ENCODE measurements around the gene NEMF. TPM values are rescaled to one million over a fixed set of nuclear protein-coding genes. Genes with fewer than 3 reads are reported as not detected.
"Not testable (repeated sequence)": the region's sequence is repeated elsewhere in the genome, so short reads cannot be mapped to it uniquely, and the experiment has no call there.

NEMF gene
- total and polyA plus RNA-seq, 4 donors: 19.7 to 145 (median 41.0) TPM

DNA sequence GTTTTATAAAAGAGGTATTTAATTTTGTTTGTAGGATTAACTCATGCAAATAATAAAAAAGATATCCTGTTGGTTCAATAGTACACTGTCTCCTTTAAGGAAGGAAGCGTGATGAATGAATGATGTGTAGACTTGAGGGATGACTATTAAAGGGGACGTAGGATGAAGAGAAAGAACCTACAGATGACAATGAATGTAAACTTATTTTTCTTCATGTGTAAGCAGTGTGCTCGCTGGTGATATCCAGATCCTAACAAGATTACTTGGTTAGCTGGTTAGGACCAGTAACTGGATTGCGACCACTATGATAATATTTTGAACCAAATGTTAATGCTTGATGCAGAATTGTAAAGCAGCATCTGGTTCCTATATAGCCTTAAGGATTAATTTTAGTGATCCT is 42.9 kb upstream of the NEMF start:
- Histone ChIP-seq H3K27me3 (ENCODE audit: control insufficient read depth in 3 of 3, insufficient read depth in 3 of 3, low read length in 2 of 3) (no peaks in the 10 kb centered on the region), H3K4me3 (no peak overlapping the region), H3K27ac (ENCODE audit: low read depth in 1 of 2, low read length in 1 of 2) (no peak overlapping the region), H3K36me3 (ENCODE audit: control insufficient read depth in 4 of 4, insufficient read depth in 4 of 4, low read length in 4 of 4) (peaks cover 0 to 17% (median 10%) of the 10 kb centered on the region in 4 donors), H3K9me3 (ENCODE audit: control insufficient read depth in 4 of 4, insufficient read depth in 3 of 4, low read length in 3 of 4) (peaks cover 0 to 2% (median 0%) of the 10 kb centered on the region in 4 donors), H3K4me1 (ENCODE audit: control insufficient read depth in 5 of 5, insufficient read depth in 5 of 5, low read length in 5 of 5) (peaks cover 2 to 52% (median 7%) of the 10 kb centered on the region in 5 donors), H3K9ac (ENCODE audit: insufficient read depth in 1 of 2, low read length in 2 of 2) (peak overlapping the region in 1 of 2 donors; percentile 94)
- 37 to 39% methylated on average over 4 of the region's 4 CpGs for WGBS, 2 donors
- no peak for ATAC-seq (ENCODE audit: insufficient read depth, low FRiP score)
- no peak for DNase-seq
- TF ChIP-seq, protein P1, sequence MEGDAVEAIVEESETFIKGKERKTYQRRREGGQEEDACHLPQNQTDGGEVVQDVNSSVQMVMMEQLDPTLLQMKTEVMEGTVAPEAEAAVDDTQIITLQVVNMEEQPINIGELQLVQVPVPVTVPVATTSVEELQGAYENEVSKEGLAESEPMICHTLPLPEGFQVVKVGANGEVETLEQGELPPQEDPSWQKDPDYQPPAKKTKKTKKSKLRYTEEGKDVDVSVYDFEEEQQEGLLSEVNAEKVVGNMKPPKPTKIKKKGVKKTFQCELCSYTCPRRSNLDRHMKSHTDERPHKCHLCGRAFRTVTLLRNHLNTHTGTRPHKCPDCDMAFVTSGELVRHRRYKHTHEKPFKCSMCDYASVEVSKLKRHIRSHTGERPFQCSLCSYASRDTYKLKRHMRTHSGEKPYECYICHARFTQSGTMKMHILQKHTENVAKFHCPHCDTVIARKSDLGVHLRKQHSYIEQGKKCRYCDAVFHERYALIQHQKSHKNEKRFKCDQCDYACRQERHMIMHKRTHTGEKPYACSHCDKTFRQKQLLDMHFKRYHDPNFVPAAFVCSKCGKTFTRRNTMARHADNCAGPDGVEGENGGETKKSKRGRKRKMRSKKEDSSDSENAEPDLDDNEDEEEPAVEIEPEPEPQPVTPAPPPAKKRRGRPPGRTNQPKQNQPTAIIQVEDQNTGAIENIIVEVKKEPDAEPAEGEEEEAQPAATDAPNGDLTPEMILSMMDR (IDR thresholded peaks at IDR 0.05; ENCODE audit: control extremely low read depth, extremely low read depth): no peak

DNA sequence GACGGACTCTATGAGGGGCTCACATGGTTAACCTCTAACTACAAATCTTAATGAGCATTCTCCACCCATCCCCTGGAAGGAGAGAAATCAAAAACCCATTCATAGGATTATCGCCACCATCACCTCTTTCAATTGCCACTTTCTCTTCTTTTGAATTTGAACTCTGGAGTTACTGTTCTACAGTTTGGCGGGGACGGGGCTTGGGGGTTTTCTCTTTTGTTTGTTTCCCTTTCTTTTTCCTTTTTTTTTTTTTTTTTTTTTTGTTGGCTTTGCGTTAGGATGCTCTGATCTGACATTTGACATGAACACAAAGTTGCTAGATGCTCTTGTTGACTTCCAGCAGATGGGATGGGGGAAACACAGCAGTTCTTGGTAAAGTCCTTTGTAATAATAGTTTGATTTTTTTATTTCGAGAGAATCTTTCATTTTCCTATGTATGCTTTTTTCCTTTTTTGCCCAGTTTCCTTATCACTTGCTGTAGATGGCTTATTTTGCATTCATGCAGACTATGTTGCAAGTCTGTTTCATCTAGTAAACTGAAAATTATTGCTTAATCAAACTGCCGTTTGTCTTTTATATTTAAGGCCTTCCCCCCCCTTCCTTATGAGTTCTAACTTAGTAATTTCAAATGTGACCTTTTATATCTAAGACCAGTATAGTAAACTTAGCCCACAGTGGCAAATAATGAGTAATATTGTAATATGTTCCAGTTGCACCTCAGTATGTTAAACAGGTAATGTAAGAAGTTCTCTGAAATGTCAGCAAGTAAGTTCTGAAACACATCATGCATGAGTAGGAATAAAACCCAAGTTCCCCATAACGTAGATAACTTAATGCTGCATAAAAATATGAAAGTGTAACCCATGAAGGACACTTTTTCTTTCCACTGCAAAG is 41.9 kb upstream of the NEMF start:
- 6 to 9% methylated on average over 8 of the region's 8 CpGs for WGBS, 2 donors
- ATAC-seq (ENCODE audit: insufficient read depth, low FRiP score): not testable (repeated sequence)
- peaks cover 2 to 52% (median 7%) of the 10 kb centered on the region in 5 donors for H3K4me1 ChIP-seq (ENCODE audit: control insufficient read depth in 5 of 5, insufficient read depth in 5 of 5, low read length in 5 of 5)

DNA sequence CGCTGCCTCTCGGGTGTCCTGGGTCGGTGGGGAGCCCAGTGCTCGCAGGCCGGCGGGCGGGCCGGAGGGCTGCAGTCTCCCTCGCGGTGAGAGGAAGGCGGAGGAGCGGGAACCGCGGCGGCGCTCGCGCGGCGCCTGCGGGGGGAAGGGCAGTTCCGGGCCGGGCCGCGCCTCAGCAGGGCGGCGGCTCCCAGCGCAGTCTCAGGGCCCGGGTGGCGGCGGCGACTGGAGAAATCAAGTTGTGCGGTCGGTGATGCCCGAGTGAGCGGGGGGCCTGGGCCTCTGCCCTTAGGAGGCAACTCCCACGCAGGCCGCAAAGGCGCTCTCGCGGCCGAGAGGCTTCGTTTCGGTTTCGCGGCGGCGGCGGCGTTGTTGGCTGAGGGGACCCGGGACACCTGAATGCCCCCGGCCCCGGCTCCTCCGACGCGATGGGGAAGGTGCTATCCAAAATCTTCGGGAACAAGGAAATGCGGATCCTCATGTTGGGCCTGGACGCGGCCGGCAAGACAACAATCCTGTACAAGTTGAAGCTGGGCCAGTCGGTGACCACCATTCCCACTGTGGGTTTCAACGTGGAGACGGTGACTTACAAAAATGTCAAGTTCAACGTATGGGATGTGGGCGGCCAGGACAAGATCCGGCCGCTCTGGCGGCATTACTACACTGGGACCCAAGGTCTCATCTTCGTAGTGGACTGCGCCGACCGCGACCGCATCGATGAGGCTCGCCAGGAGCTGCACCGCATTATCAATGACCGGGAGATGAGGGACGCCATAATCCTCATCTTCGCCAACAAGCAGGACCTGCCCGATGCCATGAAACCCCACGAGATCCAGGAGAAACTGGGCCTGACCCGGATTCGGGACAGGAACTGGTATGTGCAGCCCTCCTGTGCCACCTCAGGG is 41.0 kb upstream of the NEMF start:
- Histone ChIP-seq H3K4me1 (ENCODE audit: control insufficient read depth in 5 of 5, insufficient read depth in 5 of 5, low read length in 5 of 5) (peaks cover 2 to 50% (median 7%) of the 10 kb centered on the region in 5 donors), H3K9me3 (ENCODE audit: control insufficient read depth in 4 of 4, insufficient read depth in 3 of 4, low read length in 3 of 4) (peaks cover 0 to 2% (median 0%) of the 10 kb centered on the region in 4 donors), H3K27ac (ENCODE audit: low read depth in 1 of 2, low read length in 1 of 2) (peak overlapping the region; percentile 99), H3K36me3 (ENCODE audit: control insufficient read depth in 4 of 4, insufficient read depth in 4 of 4, low read length in 4 of 4) (peaks cover 0 to 17% (median 10%) of the 10 kb centered on the region in 4 donors), H3K4me3 (peak overlapping the region; percentile 73), H3K27me3 (ENCODE audit: control insufficient read depth in 3 of 3, insufficient read depth in 3 of 3, low read length in 2 of 3) (no peaks in the 10 kb centered on the region), H3K9ac (ENCODE audit: insufficient read depth in 1 of 2, low read length in 2 of 2) (peak overlapping the region; percentile 93 to 94)
- TF ChIP-seq, protein P1 (IDR thresholded peaks at IDR 0.05; ENCODE audit: control extremely low read depth, extremely low read depth): no peak
- ATAC-seq (ENCODE audit: insufficient read depth, low FRiP score): peak; percentile 78
- peak in 1 of 3 donors; percentile 13 for DNase-seq
- WGBS, 2 donors: 0% methylated on average over 82 to 85 of the region's 85 CpGs

More for the DNA sequence above, 41.9 kb upstream of the NEMF start:
- not testable (repeated sequence) for H3K27me3 ChIP-seq (ENCODE audit: control insufficient read depth in 3 of 3, insufficient read depth in 3 of 3, low read length in 2 of 3); DNase-seq; H3K9me3 ChIP-seq (ENCODE audit: control insufficient read depth in 4 of 4, insufficient read depth in 3 of 4, low read length in 3 of 4)
- peak overlapping the region; percentile 73 for H3K4me3 ChIP-seq
- peak overlapping the region; percentile 99 for H3K27ac ChIP-seq (ENCODE audit: low read depth in 1 of 2, low read length in 1 of 2)
- H3K9ac ChIP-seq (ENCODE audit: insufficient read depth in 1 of 2, low read length in 2 of 2): peak overlapping the region; percentile 93 to 94
- peaks cover 0 to 17% (median 10%) of the 10 kb centered on the region in 4 donors for H3K36me3 ChIP-seq (ENCODE audit: control insufficient read depth in 4 of 4, insufficient read depth in 4 of 4, low read length in 4 of 4)
